A549 treated with Mapracorat at 1 μM for 4 hours (cell line): ENCODE results near the gene NPTX2. TPM values are rescaled to one million over a fixed set of nuclear protein-coding genes. Genes with fewer than 3 reads are reported as not detected.

ENCODE experiments used
- total RNA-seq: library from RNA; stranded (reverse); fragments of 200-300 nt; extraction: Qiagen RNA extraction; gene quantifications from 5 replicates; pipeline ENCODE4 v1.2.3, GENCODE V29; 2022

NPTX2 gene, protein sequence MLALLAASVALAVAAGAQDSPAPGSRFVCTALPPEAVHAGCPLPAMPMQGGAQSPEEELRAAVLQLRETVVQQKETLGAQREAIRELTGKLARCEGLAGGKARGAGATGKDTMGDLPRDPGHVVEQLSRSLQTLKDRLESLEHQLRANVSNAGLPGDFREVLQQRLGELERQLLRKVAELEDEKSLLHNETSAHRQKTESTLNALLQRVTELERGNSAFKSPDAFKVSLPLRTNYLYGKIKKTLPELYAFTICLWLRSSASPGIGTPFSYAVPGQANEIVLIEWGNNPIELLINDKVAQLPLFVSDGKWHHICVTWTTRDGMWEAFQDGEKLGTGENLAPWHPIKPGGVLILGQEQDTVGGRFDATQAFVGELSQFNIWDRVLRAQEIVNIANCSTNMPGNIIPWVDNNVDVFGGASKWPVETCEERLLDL
- 0.09 to 0.18 TPM (median 0.14 TPM) in 5 replicates for total RNA-seq

DNA sequence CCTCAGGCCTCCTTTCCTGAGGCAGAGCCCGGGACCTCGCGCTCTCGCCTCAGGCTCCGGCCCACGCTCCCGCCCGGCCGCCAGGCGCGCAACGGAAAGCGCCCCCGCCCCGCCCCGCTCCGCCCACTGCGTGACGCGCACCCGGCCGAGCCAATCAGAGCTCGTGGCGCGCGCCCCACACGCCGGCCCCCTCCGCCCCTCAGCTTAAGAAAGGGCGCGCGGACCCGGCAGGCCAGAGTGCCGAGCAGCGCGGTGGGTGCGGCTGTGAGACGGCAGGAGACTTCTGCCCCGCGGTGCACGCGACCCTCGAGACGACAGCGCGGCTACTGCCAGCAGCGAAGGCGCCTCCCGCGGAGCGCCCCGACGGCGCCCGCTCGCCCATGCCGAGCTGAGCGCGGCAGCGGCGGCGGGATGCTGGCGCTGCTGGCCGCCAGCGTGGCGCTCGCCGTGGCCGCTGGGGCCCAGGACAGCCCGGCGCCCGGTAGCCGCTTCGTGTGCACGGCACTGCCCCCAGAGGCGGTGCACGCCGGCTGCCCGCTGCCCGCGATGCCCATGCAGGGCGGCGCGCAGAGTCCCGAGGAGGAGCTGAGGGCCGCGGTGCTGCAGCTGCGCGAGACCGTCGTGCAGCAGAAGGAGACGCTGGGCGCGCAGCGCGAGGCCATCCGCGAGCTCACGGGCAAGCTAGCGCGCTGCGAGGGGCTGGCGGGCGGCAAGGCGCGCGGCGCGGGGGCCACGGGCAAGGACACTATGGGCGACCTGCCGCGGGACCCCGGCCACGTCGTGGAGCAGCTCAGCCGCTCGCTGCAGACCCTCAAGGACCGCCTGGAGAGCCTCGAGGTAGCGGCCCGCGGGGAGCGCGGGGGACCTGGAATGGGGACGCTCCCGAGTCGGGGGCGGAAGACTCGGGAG lies at the start of gene NPTX2:
Gene NPTX2, plus strand, starts transcription at position 235 of the 909 bp plus-strand sequence. Its CDS starts 177 bp downstream, at position 412.

Other genes starting within 250 kb of the NPTX2 start
- gene BAIAP2L1, start 216.2 kb upstream of the NPTX2 start, total RNA-seq, result 41.3 to 47.3 TPM (median 45.8 TPM) in 5 replicates